ENCODE data around the gene GPR146. TPM values are rescaled to one million over a fixed set of nuclear protein-coding genes. Genes with fewer than 3 reads are reported as not detected.

The GPR146 gene
- total and polyA plus RNA-seq, 2 of the 13 experiments (the other 11 are each of a cell fraction or from before 2014, with no cell fraction given): 2.0 to 15.9 TPM

- TF ChIP-seq KLF13 (CRISPR knock-in tag; IDR thresholded peaks at IDR 0.05) (no peak), TGIF2 (CRISPR knock-in tag; IDR thresholded peaks at IDR 0.05) (0 out of 2 replicates have a peak, but pooled peaks have one; percentile 28), EP300 (IDR thresholded peaks at IDR 0.05; ENCODE audit: low read depth in 2 of 2, low read length in 2 of 2) (peak in 1 of 2 experiments; percentile 39; a peak in 2 of 4 replicates), EP300 (CRISPR knock-in tag; IDR thresholded peaks at IDR 0.05; ENCODE audit: borderline replicate concordance) (0 out of 2 replicates have a peak, but pooled peaks have one; percentile 23), RAD51 (IDR thresholded peaks at IDR 0.05; ENCODE audit: borderline replicate concordance) (peak; percentile 89), TRIM24 (CRISPR knock-in tag; IDR thresholded peaks at IDR 0.05) (no peak), TFE3 (CRISPR knock-in tag; IDR thresholded peaks at IDR 0.05) (peak; percentile 84), ZNF224 (CRISPR knock-in tag; IDR thresholded peaks at IDR 0.05) (no peak), SOX6 (IDR thresholded peaks at IDR 0.05) (no peak), SOX6 (CRISPR knock-in tag; IDR thresholded peaks at IDR 0.05) (0 out of 2 replicates have a peak, but pooled peaks have one; percentile 12), ARID5B (CRISPR knock-in tag; IDR thresholded peaks at IDR 0.05) (no peak), LCORL (IDR thresholded peaks at IDR 0.05) (no peak), LCORL (CRISPR knock-in tag; IDR thresholded peaks at IDR 0.05) (0 out of 2 replicates have a peak, but pooled peaks have one; percentile 20), SSRP1 (CRISPR knock-in tag; IDR thresholded peaks at IDR 0.05) (0 out of 2 replicates have a peak, but pooled peaks have one; percentile 67), ZNF280B (CRISPR knock-in tag; IDR thresholded peaks at IDR 0.05; ENCODE audit: borderline replicate concordance) (no peak), PLSCR1 (CRISPR knock-in tag; IDR thresholded peaks at IDR 0.05; ENCODE audit: borderline replicate concordance) (no peak), ZFP41 (CRISPR knock-in tag; IDR thresholded peaks at IDR 0.05; ENCODE audit: borderline replicate concordance) (no peak), NR2C2 (CRISPR knock-in tag; IDR thresholded peaks at IDR 0.05; ENCODE audit: borderline replicate concordance) (peak; percentile 71; the same call in 1 of the 2 replicates), KLF11 (CRISPR knock-in tag; IDR thresholded peaks at IDR 0.05) (no peak), STAT5B (CRISPR knock-in tag; IDR thresholded peaks at IDR 0.05) (no peak), ERF (CRISPR knock-in tag; IDR thresholded peaks at IDR 0.05) (no peak)
Observed at GRCh38 chr7:1015196-1016121, 28.9 kb upstream of the GPR146 start (continued).

Measured in HepG2 (cell line).